Astrocyte (in vitro differentiated cells and primary cell): ENCODE data around the gene AHNAK2.

ENCODE experiments used
- CTCF ChIP-seq: IDR thresholded peaks from 2 replicates; pipeline ENCODE4 v1.5.1; 2011; ENCODE audit warnings: low read depth, mild to moderate bottlenecking, inconsistent platforms, low read length, moderate library complexity; ENCODE audit not compliant: insufficient read depth
- EZH2 ChIP-seq: IDR thresholded peaks from 2 replicates; pipeline ENCODE4 v1.6.1; 2012; ENCODE audit warnings: mild to moderate bottlenecking, low read length, inconsistent platforms; ENCODE audit not compliant: insufficient read depth

GRCh38 chr14:104991896-104992230 lies 13.7 kb upstream of the AHNAK2 start:
- no peak for TF ChIP-seq CTCF
- no peak for TF ChIP-seq EZH2
